ACHN (cell line): ENCODE data around the gene GSX1.
"Not testable (repeated sequence)": the region's sequence is repeated elsewhere in the genome, so short reads cannot be mapped to it uniquely, and the experiment has no call there.

Experiments
- DNase-seq: peaks from one replicate; pipeline ENCODE4 v3.0.0-alpha.2; 2015
- in situ Hi-C: cut with HindIII; loops from 2 replicates; pipeline ENCODE4 v1.10.0; 2017; ENCODE audit warnings: low sequenced_read_pairs, low pct_ligation_motif_present, low pct_unique_long_range_greater_than_20kb

GSX1 gene

DNA sequence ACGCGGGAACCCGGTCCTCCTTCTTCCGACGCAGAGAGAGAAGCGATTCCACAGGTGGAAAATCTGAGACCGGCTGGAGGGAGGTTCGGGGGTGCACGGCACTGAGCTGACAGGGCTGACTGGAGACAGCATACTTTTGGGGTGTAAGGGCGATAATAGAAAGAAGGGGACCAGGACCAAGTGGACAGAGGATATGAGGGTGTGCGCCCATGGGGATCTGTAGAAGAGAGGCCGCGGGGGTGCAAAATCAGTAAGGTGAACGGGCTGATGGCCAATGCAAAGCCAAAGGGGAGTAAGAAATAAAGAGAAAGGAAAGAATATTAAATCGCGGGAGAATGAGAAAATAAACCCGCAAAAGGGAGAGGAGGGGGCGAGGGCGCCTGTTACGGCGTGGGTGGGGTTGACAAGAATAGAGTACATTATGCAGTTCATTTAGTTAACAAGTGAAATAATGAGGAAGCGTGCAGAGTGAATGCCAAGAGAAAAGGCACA, 336 bp upstream of the GSX1 start:
- in situ Hi-C loops: no loop called here
- DNase-seq: no peak

DNA sequence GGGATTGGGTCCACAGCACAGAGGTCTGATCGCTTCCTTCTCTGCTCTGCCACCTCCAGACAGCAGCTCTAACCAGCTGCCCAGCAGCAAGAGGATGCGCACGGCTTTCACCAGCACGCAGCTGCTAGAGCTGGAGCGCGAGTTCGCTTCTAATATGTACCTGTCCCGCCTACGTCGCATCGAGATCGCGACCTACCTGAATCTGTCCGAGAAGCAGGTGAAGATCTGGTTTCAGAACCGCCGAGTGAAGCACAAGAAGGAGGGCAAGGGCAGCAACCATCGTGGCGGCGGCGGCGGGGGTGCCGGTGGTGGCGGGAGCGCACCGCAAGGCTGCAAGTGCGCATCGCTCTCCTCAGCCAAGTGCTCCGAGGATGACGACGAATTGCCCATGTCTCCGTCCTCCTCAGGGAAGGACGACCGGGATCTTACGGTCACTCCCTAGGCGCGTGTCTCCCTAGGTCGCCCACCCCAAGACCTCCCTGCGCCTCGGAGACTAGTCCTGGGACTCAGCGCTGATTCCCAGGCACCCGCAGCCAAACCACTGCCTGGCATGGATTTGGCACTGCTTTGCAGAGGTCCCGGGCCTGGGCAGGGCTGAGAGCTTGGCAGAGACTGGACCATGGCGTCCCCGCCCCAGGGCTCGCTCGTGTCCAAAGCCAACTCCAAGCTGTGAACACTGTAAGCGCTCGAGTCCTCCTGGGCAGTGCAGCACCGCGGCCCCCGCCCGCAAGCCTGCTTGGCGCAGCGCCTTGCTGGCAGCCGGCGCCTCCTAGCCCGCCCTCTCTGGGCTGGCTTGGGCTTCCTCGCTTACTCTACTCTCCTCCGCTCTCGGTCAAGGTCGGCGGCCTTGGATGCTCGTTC, 1.5 kb downstream of the GSX1 start:
- no peak for DNase-seq
- in situ Hi-C loops: no loop called here

DNA sequence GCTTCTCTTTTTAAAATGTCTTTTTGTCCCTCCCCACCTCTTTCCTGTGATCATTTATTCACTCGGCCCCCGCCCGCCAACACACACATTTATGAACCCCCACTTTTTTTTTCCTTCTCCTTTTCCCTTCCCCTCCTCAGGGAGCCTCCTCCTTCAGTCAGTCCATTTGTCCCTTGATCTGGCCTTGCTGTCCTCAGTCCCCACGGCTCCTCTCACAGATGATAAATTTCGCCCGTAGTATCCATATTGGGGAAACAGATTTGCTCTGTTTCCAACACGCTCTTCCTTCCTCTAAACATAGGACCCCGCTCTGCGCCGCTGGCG, 2.0 kb downstream of the GSX1 start:
- in situ Hi-C loops: no loop called here
- DNase-seq: no peak

DNA sequence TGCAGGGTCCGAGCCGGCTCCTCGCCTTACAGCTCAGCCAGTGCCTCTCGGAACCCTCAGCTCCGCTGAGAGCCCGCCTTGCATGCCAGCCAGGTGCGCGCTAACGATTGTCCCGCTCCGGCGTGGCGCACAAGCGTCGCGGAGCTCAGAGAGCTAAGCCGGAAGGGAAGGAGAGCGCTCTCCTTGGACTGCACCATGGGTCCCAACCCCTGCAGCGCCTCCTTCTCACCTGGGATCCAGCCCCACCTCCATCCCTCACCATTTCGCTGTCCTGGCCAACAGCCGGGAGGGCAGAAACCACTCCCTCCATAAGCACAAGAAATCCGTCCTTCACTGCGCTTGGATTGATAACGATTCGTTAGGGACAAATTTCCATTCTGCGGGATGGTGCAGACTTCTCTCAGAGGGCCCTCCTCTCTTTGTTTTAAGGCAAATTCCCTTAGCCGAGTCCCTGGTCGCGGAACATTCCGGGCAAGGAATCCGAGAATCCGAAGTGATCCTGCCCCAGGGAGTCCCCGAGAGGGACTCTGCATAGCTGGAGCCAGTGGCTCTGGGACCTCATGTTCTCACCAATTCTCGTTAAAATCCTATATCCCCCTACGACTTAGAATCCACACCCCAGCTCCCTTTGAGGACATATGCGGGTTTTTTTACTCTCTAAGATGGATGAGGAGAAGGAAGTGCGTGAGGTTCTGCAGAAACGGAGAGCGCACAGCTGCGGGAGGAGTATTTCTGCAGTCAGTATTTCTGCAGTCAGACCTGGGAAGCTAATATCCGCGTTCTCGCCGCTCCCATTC, 2.8 kb downstream of the GSX1 start:
- in situ Hi-C loops: no loop called here
- DNase-seq: no peak

GRCh38 chr13:27795718-27796019, 3.4 kb downstream of the GSX1 start:
- in situ Hi-C loops: no loop called here
- no peak for DNase-seq

GRCh38 chr13:27796544-27797227, 4.4 kb downstream of the GSX1 start:
- DNase-seq: no peak
- in situ Hi-C loops: no loop called here

DNA sequence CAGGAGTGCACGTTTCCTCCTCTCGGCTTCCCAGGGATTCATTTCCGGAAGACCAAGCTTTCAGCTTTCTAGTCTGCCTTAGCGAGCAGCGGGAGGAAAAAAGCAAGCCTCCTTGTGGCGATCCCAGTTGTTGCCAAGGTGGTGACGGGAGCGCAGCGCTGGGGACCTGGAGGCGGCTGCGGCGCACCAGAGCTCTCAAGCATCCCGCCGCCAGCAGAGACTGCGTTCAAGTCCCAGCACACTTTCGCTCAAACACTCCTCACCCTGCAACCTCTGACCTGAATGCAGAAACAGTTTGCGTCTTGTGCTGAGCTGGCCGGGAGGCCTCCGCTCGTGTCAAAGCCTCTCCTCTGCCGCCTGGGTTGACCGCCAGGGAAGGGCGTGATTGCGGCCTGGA, 4.9 kb downstream of the GSX1 start:
- in situ Hi-C loops: no loop called here
- peak; percentile 30 for DNase-seq

GRCh38 chr13:27806744-27807387, 14.6 kb downstream of the GSX1 start:
- in situ Hi-C loops: no loop called here
- DNase-seq: no peak

DNA sequence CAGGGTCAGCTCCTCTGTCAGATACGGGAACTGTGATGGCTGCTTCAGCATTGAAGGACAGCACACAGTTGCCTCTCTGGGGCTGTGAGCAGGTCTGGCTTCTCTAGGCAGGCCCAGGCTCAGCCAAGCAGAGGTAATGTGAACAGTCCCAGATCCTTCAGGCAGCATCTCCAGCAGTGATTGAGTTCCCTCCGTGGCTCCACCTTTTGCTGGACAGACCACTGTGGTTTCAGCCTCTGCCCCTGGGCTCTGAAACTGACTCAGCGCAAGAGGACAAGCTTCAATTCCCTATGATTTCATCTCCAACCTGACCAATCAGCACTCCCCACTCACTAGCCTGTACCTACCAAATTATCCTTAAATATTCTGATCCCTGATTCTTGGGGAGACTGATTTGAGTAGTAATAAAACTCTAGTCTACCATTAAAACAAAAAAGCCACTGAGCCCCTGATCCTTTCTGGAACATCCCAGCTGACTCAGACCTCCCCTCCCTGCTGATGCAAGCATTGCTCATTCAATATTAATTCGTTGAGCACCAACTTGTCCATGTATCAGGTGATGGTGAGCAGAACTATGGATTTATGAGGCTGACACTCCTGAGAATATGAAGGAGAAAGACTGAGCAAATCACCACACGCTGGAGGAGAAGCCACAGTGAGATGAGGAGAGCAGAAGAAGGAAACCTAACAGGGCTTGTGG, 16.7 kb downstream of the GSX1 start:
- in situ Hi-C loops: no loop called here
- DNase-seq: no peak

- no peak for DNase-seq
- in situ Hi-C loops: no loop called here
Observed at GRCh38 chr13:27810009-27810408, 17.7 kb downstream of the GSX1 start.

- in situ Hi-C loops: no loop called here
Observed at GRCh38 chr13:27810461-27810860, 18.2 kb downstream of the GSX1 start.

GRCh38 chr13:27813826-27814225, 21.5 kb downstream of the GSX1 start:
- in situ Hi-C loops: no loop called here
- DNase-seq: no peak

More at GRCh38 chr13:27810461-27810860, 18.2 kb downstream of the GSX1 start:
- DNase-seq: no peak

GRCh38 chr13:27817832-27818231, 25.5 kb downstream of the GSX1 start:
- in situ Hi-C loops, DNase-seq: not testable (repeated sequence)

- in situ Hi-C loops: no loop called here
- no peak for DNase-seq
Observed at GRCh38 chr13:27820524-27821482, 28.5 kb downstream of the GSX1 start.

- in situ Hi-C loops: no loop called here
- DNase-seq: no peak
Observed at GRCh38 chr13:27821566-27821965, 29.3 kb downstream of the GSX1 start.

GRCh38 chr13:27822258-27822872, 30.1 kb downstream of the GSX1 start:
- in situ Hi-C loops: no loop called here
- DNase-seq: no peak

GRCh38 chr13:27822873-27823311, 30.6 kb downstream of the GSX1 start:
- in situ Hi-C loops: no loop called here
- DNase-seq: no peak
